H9 (cell line): ENCODE measurements around the gene NACC2. TPM values are rescaled to one million over a fixed set of nuclear protein-coding genes. Genes with fewer than 3 reads are reported as not detected.
"Not testable (repeated sequence)": the region's sequence is repeated elsewhere in the genome, so short reads cannot be mapped to it uniquely, and the experiment has no call there.

Experiments used
- DNase-seq: peaks from one replicate; pipeline ENCODE4 v3.0.0-alpha.2; 2017
- H2AFZ ChIP-seq: one replicate; pipeline ENCODE4 v1.6.1; 2013; ENCODE audit warnings: mild to moderate bottlenecking, low read length, control low read depth, moderate library complexity
- H2AK5ac ChIP-seq: 2 replicates; pipeline ENCODE4 v1.6.1; 2013; ENCODE audit warnings: low read length, control low read depth, mixed read lengths; ENCODE audit not compliant: insufficient read length
- H2BK120ac ChIP-seq: one replicate; pipeline ENCODE4 v1.6.1; 2013; ENCODE audit warnings: low read depth, mild to moderate bottlenecking, low read length, control low read depth, inconsistent platforms; ENCODE audit not compliant: poor library complexity, severe bottlenecking
- H2BK12ac ChIP-seq: 2 replicates; pipeline ENCODE4 v1.6.1; 2013; ENCODE audit warnings: low read length, control low read depth, mixed read lengths, low read depth; ENCODE audit not compliant: insufficient read length
- H2BK15ac ChIP-seq: 2 replicates; pipeline ENCODE4 v1.6.1; 2013; ENCODE audit warnings: low read depth, low read length, control low read depth
- H2BK20ac ChIP-seq: one replicate; pipeline ENCODE4 v1.6.1; 2013; ENCODE audit warnings: low read depth, mild to moderate bottlenecking, low read length, control low read depth, inconsistent platforms; ENCODE audit not compliant: poor library complexity, severe bottlenecking
- H2BK5ac ChIP-seq: 2 replicates; pipeline ENCODE4 v1.6.1; 2013; ENCODE audit warnings: low read length, control low read depth, mixed read lengths; ENCODE audit not compliant: insufficient read length
- H3K14ac ChIP-seq: 2 replicates; pipeline ENCODE4 v1.6.1; 2013; ENCODE audit warnings: low read length, control low read depth; ENCODE audit not compliant: insufficient read depth
- H3K18ac ChIP-seq: 2 replicates; pipeline ENCODE4 v1.6.1; 2013; ENCODE audit warnings: low read depth, mild to moderate bottlenecking, mixed read lengths, low read length, control low read depth; ENCODE audit not compliant: insufficient read length
- H3K23ac ChIP-seq: 2 replicates; pipeline ENCODE4 v1.6.1; 2013; ENCODE audit warnings: low read length, control low read depth, mixed read lengths, low read depth; ENCODE audit not compliant: insufficient read length
- H3K23me2 ChIP-seq: 2 replicates; pipeline ENCODE4 v1.6.1; 2013; ENCODE audit warnings: low read depth, mild to moderate bottlenecking, mixed read lengths, low read length, control low read depth; ENCODE audit not compliant: insufficient read length, poor library complexity, severe bottlenecking
- H3K27ac ChIP-seq: 2 replicates; pipeline ENCODE4 v1.5.1; 2013; ENCODE audit warnings: low read length, control low read depth, mixed read lengths, low read depth; ENCODE audit not compliant: insufficient read length
- H3K27me3 ChIP-seq: 2 replicates; pipeline ENCODE4 v1.6.1; 2013; ENCODE audit warnings: low read length, control low read depth, inconsistent platforms; ENCODE audit not compliant: insufficient read depth
- H3K4ac ChIP-seq: 2 replicates; pipeline ENCODE4 v1.6.1; 2013; ENCODE audit warnings: low read depth, mild to moderate bottlenecking, control low read depth, inconsistent platforms, low read length, moderate library complexity
- H3K4me1 ChIP-seq: 2 replicates; pipeline ENCODE4 v1.6.1; 2013; ENCODE audit warnings: low read length, control low read depth, inconsistent platforms; ENCODE audit not compliant: insufficient read depth
- H3K4me2 ChIP-seq: 2 replicates; pipeline ENCODE4 v1.6.1; 2013; ENCODE audit warnings: low read length, control low read depth, mixed read lengths; ENCODE audit not compliant: insufficient read length, insufficient read depth
- H3K56ac ChIP-seq: 2 replicates; pipeline ENCODE4 v1.6.1; 2013; ENCODE audit warnings: low read depth, mild to moderate bottlenecking, mixed read lengths, low read length, control low read depth; ENCODE audit not compliant: insufficient read length
- H3K79me1 ChIP-seq: 2 replicates; pipeline ENCODE4 v1.6.1; 2013; ENCODE audit warnings: low read depth, mild to moderate bottlenecking, moderate library complexity, low read length, control low read depth, inconsistent platforms; ENCODE audit not compliant: insufficient read depth, poor library complexity, severe bottlenecking
- H3K79me2 ChIP-seq: 2 replicates; pipeline ENCODE4 v1.6.1; 2013; ENCODE audit warnings: low read length, control low read depth, inconsistent platforms; ENCODE audit not compliant: insufficient read depth
- H3K9ac ChIP-seq: 2 replicates; pipeline ENCODE4 v1.6.1; 2013; ENCODE audit warnings: low read length, control low read depth, mixed read lengths; ENCODE audit not compliant: insufficient read length; ENCODE audit errors: extremely low read depth
- H3K9me3 ChIP-seq: one replicate; pipeline ENCODE4 v1.6.1; 2013; ENCODE audit warnings: low read depth, low read length, inconsistent platforms; ENCODE audit not compliant: control insufficient read depth
- H3T11ph ChIP-seq: one replicate; pipeline ENCODE4 v1.6.1; 2013; ENCODE audit warnings: mild to moderate bottlenecking, low read length, control low read depth, inconsistent platforms
- H4K20me1 ChIP-seq: one replicate; pipeline ENCODE4 v1.6.1; 2013; ENCODE audit not compliant: control insufficient read depth, insufficient read length, insufficient read depth
- H4K5ac ChIP-seq: 2 replicates; pipeline ENCODE4 v1.6.1; 2013; ENCODE audit warnings: low read depth, mild to moderate bottlenecking, mixed read lengths, low read length, control low read depth; ENCODE audit not compliant: insufficient read length
- H4K8ac ChIP-seq: replicated peaks from 2 replicates; pipeline ENCODE4 v1.6.1; 2013; ENCODE audit warnings: low read length, control low read depth, mixed read lengths, low read depth; ENCODE audit not compliant: insufficient read length
- H4K91ac ChIP-seq: 2 replicates; pipeline ENCODE4 v1.6.1; 2013; ENCODE audit warnings: low read depth, mild to moderate bottlenecking, moderate library complexity, mixed read lengths, low read length, control low read depth; ENCODE audit not compliant: insufficient read length
- H3K27ac Mint-ChIP-seq, 3 experiments: 2 replicates in 2 of 3; 3 replicates in 1 of 3; pipeline ENCODE4 v1.8.0; 2020 to 2021; ENCODE audit warnings: mixed read lengths in 3 of 3, mild to moderate bottlenecking in 1 of 3, moderate library complexity in 1 of 3
- H3K27me3 Mint-ChIP-seq: 2 replicates; pipeline ENCODE4 v1.8.0; 2021; ENCODE audit warnings: low read depth, mild to moderate bottlenecking, moderate library complexity, mixed read lengths
- H3K36me3 Mint-ChIP-seq, 3 experiments: 2 replicates in 2 of 3; 3 replicates in 1 of 3; pipeline ENCODE4 v1.8.0; 2020 to 2021; ENCODE audit warnings: low read depth in 3 of 3, mixed read lengths in 3 of 3; ENCODE audit not compliant: insufficient read depth in 1 of 3
- H3K4me1 Mint-ChIP-seq, 2 experiments: 2 replicates each; pipeline ENCODE4 v1.8.0; 2020; ENCODE audit warnings: mixed read lengths in 2 of 2
- H3K4me3 Mint-ChIP-seq, 2 experiments: 2 replicates in 1 of 2; 3 replicates in 1 of 2; pipeline ENCODE4 v1.8.0; 2020 to 2021; ENCODE audit warnings: mild to moderate bottlenecking in 2 of 2, mixed read lengths in 2 of 2, moderate library complexity in 1 of 2
- H3K9me3 Mint-ChIP-seq, 2 experiments: 2 replicates in 1 of 2; 3 replicates in 1 of 2; pipeline ENCODE4 v1.8.0; 2020; ENCODE audit warnings: mild to moderate bottlenecking in 2 of 2, mixed read lengths in 2 of 2, moderate library complexity in 1 of 2
- WGBS: extraction: QIAGEN DNeasy Blood & Tissue Kit; methylation state at CpG from one replicate; pipeline ENCODE4 v1.1.7; 2013; ENCODE audit warnings: missing lambda C conversion rate, low lambda C conversion rate, mixed read lengths; ENCODE audit not compliant: insufficient read length; ENCODE audit errors: extremely low coverage; 5-methylcytosine and 5-hydroxymethylcytosine counted together
- total RNA-seq: library from RNA; stranded (reverse); gene quantifications from 2 replicates; pipeline ENCODE4 v1.2.1, GENCODE V29; 2021
- TF ChIP-seq, protein P1 (sequence below): fragments of 200-600 bp; sonication (generic); conservative IDR thresholded peaks from 3 replicates; pipeline ENCODE4 v1.8.0; 2021; ENCODE audit warnings: antibody characterized with exemption, mild to moderate bottlenecking

Gene NACC2
- total RNA-seq, 1 experiment from 2014 or later: 11.5 TPM

DNA sequence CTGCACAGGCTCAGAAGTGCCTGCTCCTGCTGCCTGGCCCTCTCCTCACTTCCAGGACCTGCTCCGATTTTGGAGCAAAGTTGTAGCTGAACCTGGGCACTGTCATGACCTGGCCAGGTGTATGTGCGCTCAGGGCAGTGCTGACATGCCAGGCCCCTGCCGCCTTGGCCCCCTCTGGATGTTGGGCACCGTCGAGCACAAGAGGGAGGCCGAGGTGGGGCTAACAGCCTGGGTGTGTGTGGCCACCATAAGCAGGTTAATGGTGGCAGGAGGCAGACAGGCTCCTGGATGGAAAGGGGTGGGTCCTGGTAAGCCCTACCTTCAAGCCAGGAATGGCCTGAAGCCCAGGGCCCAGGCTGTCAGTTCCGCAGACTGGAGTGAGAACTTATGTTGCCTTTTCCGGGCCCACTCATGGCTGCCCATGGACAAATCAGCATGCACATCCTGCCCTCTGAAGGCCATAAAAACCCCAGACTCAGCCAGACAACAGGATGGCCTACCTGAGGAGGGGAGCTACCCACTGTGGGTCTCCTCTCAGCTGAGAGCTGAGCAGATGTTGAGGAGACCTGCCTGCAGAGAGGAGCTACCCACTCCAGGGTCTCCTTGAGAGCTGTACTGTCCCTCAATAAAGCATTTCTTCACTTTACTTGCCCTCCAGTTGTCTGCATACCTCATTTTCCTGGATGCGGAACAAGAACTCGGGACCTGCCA lies 66.2 kb downstream of the NACC2 start:
- no peak overlapping the region for H3K18ac ChIP-seq
- no peak for DNase-seq
- H3K9ac ChIP-seq: no peak overlapping the region
- no peak overlapping the region for H3K4me2 ChIP-seq
- Mint-ChIP-seq H3K9me3 (peaks cover 0 to 3% of the 10 kb centered on the region in 2 experiments; a peak in 1 of 5 replicates), H3K4me3 (no peak overlapping the region), H3K4me1 (no peaks in the 10 kb centered on the region), H3K27ac (no peak overlapping the region), H3K27me3 (no peaks in the 10 kb centered on the region; the same call in 1 of the 2 replicates), H3K36me3 (peaks cover 0 to 11% (median 7%) of the 10 kb centered on the region in 3 experiments; a peak in 6 of 7 replicates)
- no peak overlapping the region for H2BK15ac ChIP-seq
- no peaks in the 10 kb centered on the region for H3K23me2 ChIP-seq
- H2BK12ac ChIP-seq: no peak overlapping the region
- no peak overlapping the region for H4K91ac ChIP-seq
- H3K4me1 ChIP-seq: no peaks in the 10 kb centered on the region
- H2BK20ac ChIP-seq: no peak overlapping the region
- peaks cover 5% of the 10 kb centered on the region for H3K9me3 ChIP-seq
- no peak overlapping the region for H2BK5ac ChIP-seq
- H4K8ac ChIP-seq: no peak overlapping the region
- no peak overlapping the region for H3K14ac ChIP-seq
- H2AK5ac ChIP-seq: no peak overlapping the region
- H4K20me1 ChIP-seq: peaks cover 3% of the 10 kb centered on the region
- H3K27me3 ChIP-seq: no peaks in the 10 kb centered on the region
- H3K23ac ChIP-seq: no peak overlapping the region
- no peak overlapping the region for H2BK120ac ChIP-seq
- H3T11ph ChIP-seq: no peak overlapping the region
- H3K79me2 ChIP-seq: no peaks in the 10 kb centered on the region
- H3K4ac ChIP-seq: no peak overlapping the region
- H4K5ac ChIP-seq: no peak overlapping the region
- TF ChIP-seq, protein P1, sequence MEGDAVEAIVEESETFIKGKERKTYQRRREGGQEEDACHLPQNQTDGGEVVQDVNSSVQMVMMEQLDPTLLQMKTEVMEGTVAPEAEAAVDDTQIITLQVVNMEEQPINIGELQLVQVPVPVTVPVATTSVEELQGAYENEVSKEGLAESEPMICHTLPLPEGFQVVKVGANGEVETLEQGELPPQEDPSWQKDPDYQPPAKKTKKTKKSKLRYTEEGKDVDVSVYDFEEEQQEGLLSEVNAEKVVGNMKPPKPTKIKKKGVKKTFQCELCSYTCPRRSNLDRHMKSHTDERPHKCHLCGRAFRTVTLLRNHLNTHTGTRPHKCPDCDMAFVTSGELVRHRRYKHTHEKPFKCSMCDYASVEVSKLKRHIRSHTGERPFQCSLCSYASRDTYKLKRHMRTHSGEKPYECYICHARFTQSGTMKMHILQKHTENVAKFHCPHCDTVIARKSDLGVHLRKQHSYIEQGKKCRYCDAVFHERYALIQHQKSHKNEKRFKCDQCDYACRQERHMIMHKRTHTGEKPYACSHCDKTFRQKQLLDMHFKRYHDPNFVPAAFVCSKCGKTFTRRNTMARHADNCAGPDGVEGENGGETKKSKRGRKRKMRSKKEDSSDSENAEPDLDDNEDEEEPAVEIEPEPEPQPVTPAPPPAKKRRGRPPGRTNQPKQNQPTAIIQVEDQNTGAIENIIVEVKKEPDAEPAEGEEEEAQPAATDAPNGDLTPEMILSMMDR: no peak
- no peak overlapping the region for H3K27ac ChIP-seq
- no peak overlapping the region for H2AFZ ChIP-seq
- WGBS: no CpG with 5 or more reads among the region's 10 CpGs
- no peaks in the 10 kb centered on the region for H3K79me1 ChIP-seq
- H3K56ac ChIP-seq: no peak overlapping the region

DNA sequence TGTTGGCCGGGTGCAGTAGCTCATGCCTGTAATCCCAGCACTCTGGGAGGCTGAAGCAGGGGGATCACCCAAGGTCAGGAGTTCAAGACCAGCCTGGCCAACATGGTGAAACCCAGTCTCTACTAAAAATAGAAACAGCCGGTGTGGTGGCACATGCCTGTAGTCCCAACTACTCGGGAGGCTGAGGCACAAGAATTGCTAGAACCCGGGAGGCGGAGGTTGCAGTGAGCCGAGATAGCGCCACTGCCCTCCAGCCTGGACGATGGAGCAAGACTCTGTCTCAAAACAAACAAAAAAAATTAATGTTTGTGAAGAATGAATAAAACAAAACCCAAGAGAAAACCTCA lies 68.2 kb downstream of the NACC2 start:
- not testable (repeated sequence) for H3K27ac Mint-ChIP-seq, H3K23ac ChIP-seq, H3K9me3 ChIP-seq, H3K79me1 ChIP-seq, H3K9ac ChIP-seq, H3K56ac ChIP-seq, H3K4me1 ChIP-seq, H3K79me2 ChIP-seq, H3T11ph ChIP-seq, H3K23me2 ChIP-seq, H2AK5ac ChIP-seq, H2BK5ac ChIP-seq, H4K8ac ChIP-seq, H3K27me3 Mint-ChIP-seq, H4K91ac ChIP-seq, H3K4ac ChIP-seq, H3K4me3 Mint-ChIP-seq, H4K20me1 ChIP-seq, H3K27me3 ChIP-seq, H3K14ac ChIP-seq, H2BK20ac ChIP-seq, DNase-seq, H3K18ac ChIP-seq, H4K5ac ChIP-seq, H2BK15ac ChIP-seq, H2BK120ac ChIP-seq, H3K9me3 Mint-ChIP-seq, H2BK12ac ChIP-seq, H3K4me2 ChIP-seq, H3K4me1 Mint-ChIP-seq, H2AFZ ChIP-seq, H3K27ac ChIP-seq
- no CpG with 5 or more reads among the region's 8 CpGs for WGBS
- H3K36me3 Mint-ChIP-seq: peaks cover 0 to 11% (median 7%) of the 10 kb centered on the region in 3 experiments; a peak in 6 of 7 replicates
